ENCODE results near the gene CPB1.

DNA sequence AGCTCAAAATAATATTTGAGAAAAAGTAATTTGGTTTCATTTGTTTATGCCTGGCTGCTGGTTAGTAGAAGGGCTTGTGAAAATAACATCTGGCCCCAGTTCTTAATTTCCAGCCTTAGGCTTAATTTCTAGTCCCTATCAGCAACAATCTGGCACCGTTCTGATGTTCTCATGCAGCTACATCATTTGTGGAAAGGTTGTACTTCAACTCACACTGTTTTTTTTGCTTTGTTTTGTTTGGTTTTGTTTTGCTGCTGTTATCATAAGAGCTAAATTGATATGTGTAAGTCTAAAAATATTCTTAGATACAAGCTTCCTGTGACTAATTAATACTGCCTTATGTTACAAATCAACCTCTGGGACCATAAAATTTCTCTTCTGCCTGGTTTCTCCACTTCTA is 46.4 kb downstream of the CPB1 start:
- no peak for TF ChIP-seq YY1 (IDR thresholded peaks at IDR 0.05; ENCODE audit: insufficient read depth, insufficient read length)
- TF ChIP-seq SUZ12 (IDR thresholded peaks at IDR 0.05; ENCODE audit: extremely low read depth, insufficient read depth, insufficient read length), result no peak
- no peak for TF ChIP-seq ZNF274 (IDR thresholded peaks at IDR 0.05; ENCODE audit: low read depth, low read length)
